Tibial nerve (tissue), 4 donors: ENCODE data around the gene STK17B. TPM values are rescaled to one million over a fixed set of nuclear protein-coding genes. Genes with fewer than 3 reads are reported as not detected.
"Not testable (repeated sequence)": the region's sequence is repeated elsewhere in the genome, so short reads cannot be mapped to it uniquely, and the experiment has no call there.

ENCODE experiments used
- DNase-seq, 2 donors: peaks; one replicate each; pipeline ENCODE4 v3.0.0-alpha.2; 2019; ENCODE audit warnings: low spot score in 2 of 2
- H3K27ac ChIP-seq, 4 donors: fragments of 200-600 bp; sonication (generic) in 3 of 4; one replicate each; pipeline ENCODE4 v1.5.1; 2017 to 2019; ENCODE audit warnings: mild to moderate bottlenecking in 1 of 4
- H3K27me3 ChIP-seq, 2 donors: fragments of 200-600 bp; sonication (generic) in 1 of 2; one replicate each; pipeline versions ENCODE4 v1.5.1 to v1.6.0; 2017 to 2019
- H3K36me3 ChIP-seq, 3 donors: fragments of 200-600 bp; sonication (generic); one replicate each; pipeline ENCODE4 v1.5.1; 2018 to 2019
- H3K4me1 ChIP-seq, 4 donors: fragments of 200-600 bp; sonication (generic) in 3 of 4; one replicate each; pipeline ENCODE4 v1.5.1; 2017 to 2019
- H3K4me3 ChIP-seq, 4 donors: fragments of 200-600 bp; sonication (generic) in 3 of 4; one replicate each; pipeline ENCODE4 v1.5.1; 2017 to 2019; ENCODE audit warnings: mild to moderate bottlenecking in 1 of 4, moderate library complexity in 1 of 4
- H3K9me3 ChIP-seq, 4 donors: fragments of 200-600 bp; sonication (generic) in 3 of 4; one replicate each; pipeline ENCODE4 v1.5.1; 2017 to 2019
- CTCF ChIP-seq, 5 experiments: fragments of 200-600 bp in 3 of 5; fragments of 450-650 bp in 2 of 5; sonication (generic) in 3 of 5; IDR thresholded peaks; one replicate each; pipeline ENCODE4 v1.5.1; 2016 to 2019; ENCODE audit warnings: antibody characterized with exemption in 5 of 5, mild to moderate bottlenecking in 3 of 5, moderate library complexity in 2 of 5
- EP300 ChIP-seq, 2 donors: sonication (generic); formaldehyde crosslinking; IDR thresholded peaks; one replicate each; pipeline ENCODE4 v1.6.1; 2017; ENCODE audit warnings: antibody characterized with exemption in 2 of 2, mild to moderate bottlenecking in 1 of 2
- POLR2A ChIP-seq, 2 donors: fragments of 450-650 bp; IDR thresholded peaks; one replicate each; pipeline ENCODE4 v1.6.1; 2017; ENCODE audit warnings: antibody characterized with exemption in 2 of 2, mild to moderate bottlenecking in 2 of 2, moderate library complexity in 2 of 2
- WGBS, 2 donors: methylation state at CpG; one replicate each; pipeline ENCODE4 v1.1.5; 2018; 5-methylcytosine and 5-hydroxymethylcytosine counted together
- total RNA-seq, 4 donors: library from RNA; depleted of rRNA; stranded (reverse); fragments of >200 nt; gene quantifications; one replicate each; pipeline ENCODE4 v1.1.0, GENCODE V29; 2016

STK17B gene
- total RNA-seq, 4 donors from 2014 or later: 35.1 to 73.9 (median 45.4) TPM

- H3K9me3 ChIP-seq: no peaks in the 10 kb centered on the region
- H3K4me3 ChIP-seq: no peak overlapping the region
- no peaks in the 10 kb centered on the region for H3K4me1 ChIP-seq
- WGBS, 2 donors: 92 to 100% methylated on average over 1 of the region's 1 CpG
- no peaks in the 10 kb centered on the region for H3K36me3 ChIP-seq
- no peaks in the 10 kb centered on the region for H3K27me3 ChIP-seq
- TF ChIP-seq POLR2A (IDR thresholded peaks at IDR 0.05): no peak
- TF ChIP-seq EP300 (IDR thresholded peaks at IDR 0.05): no peak
- TF ChIP-seq CTCF (IDR thresholded peaks at IDR 0.05): no peak
- DNase-seq: no peak
- peak overlapping the region in 1 of 4 donors; percentile 38 for H3K27ac ChIP-seq
Observed at GRCh38 chr2:196191541-196191940, 20.2 kb upstream of the STK17B start.

- no peak overlapping the region for H3K27ac ChIP-seq
- DNase-seq: no peak
- H3K4me1 ChIP-seq: no peaks in the 10 kb centered on the region
- H3K36me3 ChIP-seq: no peaks in the 10 kb centered on the region
- H3K4me3 ChIP-seq: no peak overlapping the region
- no peaks in the 10 kb centered on the region for H3K27me3 ChIP-seq
- no peaks in the 10 kb centered on the region for H3K9me3 ChIP-seq
- WGBS, 2 donors: 87 to 95% methylated on average over 2 of the region's 2 CpGs
- TF ChIP-seq EP300 (IDR thresholded peaks at IDR 0.05) (no peak), CTCF (IDR thresholded peaks at IDR 0.05) (no peak), POLR2A (IDR thresholded peaks at IDR 0.05) (no peak)
Observed at GRCh38 chr2:196187898-196188458, 16.6 kb upstream of the STK17B start.

- H3K9me3 ChIP-seq, H3K36me3 ChIP-seq, DNase-seq, H3K4me3 ChIP-seq, H3K27me3 ChIP-seq, H3K4me1 ChIP-seq, H3K27ac ChIP-seq: not testable (repeated sequence)
- 97 to 100% methylated on average over 2 of the region's 2 CpGs for WGBS, 2 donors
Observed at GRCh38 chr2:196187175-196187700, 15.9 kb upstream of the STK17B start.

GRCh38 chr2:196186266-196186980 lies 15.0 kb upstream of the STK17B start:
- Histone ChIP-seq H3K36me3 (no peaks in the 10 kb centered on the region), H3K27ac (no peak overlapping the region), H3K4me1 (no peaks in the 10 kb centered on the region), H3K27me3 (no peaks in the 10 kb centered on the region), H3K9me3 (no peaks in the 10 kb centered on the region), H3K4me3 (no peak overlapping the region)
- 76 to 82% methylated on average over 3 of the region's 3 CpGs for WGBS, 2 donors
- TF ChIP-seq POLR2A (IDR thresholded peaks at IDR 0.05): no peak
- TF ChIP-seq EP300 (IDR thresholded peaks at IDR 0.05): no peak
- TF ChIP-seq CTCF (IDR thresholded peaks at IDR 0.05): no peak
- no peak for DNase-seq

- WGBS, 2 donors: 91 to 93% methylated on average over 3 of the region's 3 CpGs
- no peak for TF ChIP-seq POLR2A (IDR thresholded peaks at IDR 0.05)
- no peak for TF ChIP-seq CTCF (IDR thresholded peaks at IDR 0.05)
- no peak for TF ChIP-seq EP300 (IDR thresholded peaks at IDR 0.05)
Observed at GRCh38 chr2:196184921-196185320, 13.5 kb upstream of the STK17B start.

More at GRCh38 chr2:196184921-196185320, 13.5 kb upstream of the STK17B start:
- H3K27ac ChIP-seq: no peak overlapping the region
- no peak for DNase-seq
- H3K27me3 ChIP-seq: no peaks in the 10 kb centered on the region
- H3K4me1 ChIP-seq: no peaks in the 10 kb centered on the region
- no peaks in the 10 kb centered on the region for H3K9me3 ChIP-seq
- H3K36me3 ChIP-seq: no peaks in the 10 kb centered on the region
- H3K4me3 ChIP-seq: no peak overlapping the region
